ENCODE data around the gene NFATC1.

NFATC1 gene

DNA sequence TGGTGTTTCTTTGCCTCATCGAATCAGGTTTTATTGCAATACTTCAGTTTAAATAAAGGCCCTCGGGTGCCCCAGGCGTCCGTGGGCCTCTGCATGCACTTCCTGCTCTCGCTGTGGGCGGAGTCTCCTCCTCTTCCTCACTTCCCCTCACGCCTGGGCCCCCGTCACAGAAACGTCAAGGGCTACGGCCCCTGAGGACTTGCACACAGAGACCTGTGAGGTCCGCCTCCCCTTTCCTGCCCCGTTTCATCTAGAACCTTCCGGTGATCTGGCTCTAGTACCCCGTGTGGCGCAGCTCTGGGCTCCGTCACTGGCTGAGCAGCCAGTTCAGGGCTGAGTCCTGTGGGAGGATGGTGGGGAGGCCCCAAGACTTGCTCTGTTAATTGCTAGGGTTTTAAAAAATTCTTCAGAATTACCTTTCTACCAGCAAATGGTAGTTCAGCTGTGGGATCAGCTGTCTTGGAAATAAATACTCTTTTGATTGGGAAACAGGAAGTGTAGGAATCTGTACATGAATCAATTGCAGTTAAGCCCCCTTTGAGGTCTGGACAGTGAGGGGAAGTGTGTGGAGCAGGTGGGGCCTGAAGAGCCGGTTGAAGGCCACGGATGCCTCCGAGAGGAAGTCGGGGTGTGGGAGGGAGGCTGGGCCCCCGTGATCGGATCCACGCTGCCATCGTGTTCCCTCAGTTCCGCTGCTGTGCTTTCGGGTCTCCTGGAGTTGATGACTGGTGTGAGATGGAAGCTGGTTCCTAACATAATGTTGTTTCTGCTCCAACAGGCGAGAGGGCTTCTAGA lies 10.2 kb downstream of the NFATC1 start:
- DNase-seq = peak; percentile 92

DNA sequence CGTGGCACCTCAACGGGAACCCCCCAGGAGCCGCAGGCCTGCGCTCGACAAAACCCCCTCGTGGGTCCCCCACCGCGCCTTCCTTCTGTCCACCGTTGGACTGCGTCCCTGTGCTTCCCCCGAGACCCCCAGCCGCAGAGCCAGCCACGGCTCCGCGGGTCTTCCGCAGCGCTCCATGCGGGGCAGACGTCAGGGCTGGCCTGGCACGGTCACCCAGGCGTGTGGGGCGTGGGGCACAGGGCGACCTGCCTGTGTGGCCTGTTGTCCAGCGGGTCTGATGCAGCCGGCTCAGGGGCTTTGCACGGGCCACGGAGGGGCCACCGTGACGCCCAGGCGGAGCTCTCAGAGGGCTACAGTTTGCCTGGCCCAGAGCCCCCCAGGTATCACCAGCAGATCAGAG lies 11.0 kb downstream of the NFATC1 start:
- no peak for DNase-seq

DNA sequence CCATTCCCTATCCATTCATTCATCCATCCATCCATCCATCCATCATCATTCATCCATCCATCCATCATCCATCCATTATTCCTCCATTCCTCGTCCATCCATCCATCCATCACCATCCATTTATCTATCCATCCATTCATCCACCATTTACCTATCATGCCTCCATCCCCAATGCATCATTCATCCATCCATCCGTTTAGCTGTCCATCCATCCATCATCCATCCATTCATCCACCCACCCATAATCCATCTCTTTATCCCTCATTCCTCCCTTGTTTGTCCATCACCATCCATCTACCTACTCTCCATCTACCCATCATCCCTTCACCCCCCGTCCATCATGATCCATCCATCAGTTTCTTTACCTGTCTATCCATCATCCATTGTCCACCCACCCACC lies 13.6 kb downstream of the NFATC1 start:
- DNase-seq = no peak

DNA sequence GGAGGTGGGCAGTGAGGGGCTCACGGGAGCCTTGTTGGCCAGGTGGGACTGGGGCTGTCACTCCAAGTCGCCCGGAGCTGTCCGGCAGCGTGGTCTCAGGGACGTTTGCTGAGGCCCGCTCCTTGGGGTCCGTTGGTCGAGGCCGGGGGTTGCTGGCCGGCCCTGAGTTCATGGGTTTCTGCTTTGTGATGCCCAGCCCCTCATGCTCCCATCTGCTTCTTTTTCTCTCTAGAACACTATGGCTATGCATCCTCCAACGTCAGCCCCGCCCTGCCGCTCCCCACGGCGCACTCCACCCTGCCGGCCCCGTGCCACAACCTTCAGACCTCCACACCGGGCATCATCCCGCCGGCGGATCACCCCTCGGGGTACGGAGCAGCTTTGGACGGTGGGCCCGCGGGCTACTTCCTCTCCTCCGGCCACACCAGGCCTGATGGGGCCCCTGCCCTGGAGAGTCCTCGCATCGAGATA lies 14.5 kb downstream of the NFATC1 start:
- no peak for DNase-seq

DNA sequence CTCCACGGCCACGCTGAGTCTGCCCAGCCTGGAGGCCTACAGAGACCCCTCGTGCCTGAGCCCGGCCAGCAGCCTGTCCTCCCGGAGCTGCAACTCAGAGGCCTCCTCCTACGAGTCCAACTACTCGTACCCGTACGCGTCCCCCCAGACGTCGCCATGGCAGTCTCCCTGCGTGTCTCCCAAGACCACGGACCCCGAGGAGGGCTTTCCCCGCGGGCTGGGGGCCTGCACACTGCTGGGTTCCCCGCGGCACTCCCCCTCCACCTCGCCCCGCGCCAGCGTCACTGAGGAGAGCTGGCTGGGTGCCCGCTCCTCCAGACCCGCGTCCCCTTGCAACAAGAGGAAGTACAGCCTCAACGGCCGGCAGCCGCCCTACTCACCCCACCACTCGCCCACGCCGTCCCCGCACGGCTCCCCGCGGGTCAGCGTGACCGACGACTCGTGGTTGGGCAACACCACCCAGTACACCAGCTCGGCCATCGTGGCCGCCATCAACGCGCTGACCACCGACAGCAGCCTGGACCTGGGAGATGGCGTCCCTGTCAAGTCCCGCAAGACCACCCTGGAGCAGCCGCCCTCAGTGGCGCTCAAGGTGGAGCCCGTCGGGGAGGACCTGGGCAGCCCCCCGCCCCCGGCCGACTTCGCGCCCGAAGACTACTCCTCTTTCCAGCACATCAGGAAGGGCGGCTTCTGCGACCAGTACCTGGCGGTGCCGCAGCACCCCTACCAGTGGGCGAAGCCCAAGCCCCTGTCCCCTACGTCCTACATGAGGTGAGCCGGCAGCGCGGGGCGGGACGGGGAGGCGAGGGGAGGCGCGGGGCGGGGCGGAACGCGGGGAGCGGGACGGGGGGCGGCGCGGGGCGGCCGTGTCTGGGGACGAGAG lies 15.2 kb downstream of the NFATC1 start:
- DNase-seq = no peak

DNA sequence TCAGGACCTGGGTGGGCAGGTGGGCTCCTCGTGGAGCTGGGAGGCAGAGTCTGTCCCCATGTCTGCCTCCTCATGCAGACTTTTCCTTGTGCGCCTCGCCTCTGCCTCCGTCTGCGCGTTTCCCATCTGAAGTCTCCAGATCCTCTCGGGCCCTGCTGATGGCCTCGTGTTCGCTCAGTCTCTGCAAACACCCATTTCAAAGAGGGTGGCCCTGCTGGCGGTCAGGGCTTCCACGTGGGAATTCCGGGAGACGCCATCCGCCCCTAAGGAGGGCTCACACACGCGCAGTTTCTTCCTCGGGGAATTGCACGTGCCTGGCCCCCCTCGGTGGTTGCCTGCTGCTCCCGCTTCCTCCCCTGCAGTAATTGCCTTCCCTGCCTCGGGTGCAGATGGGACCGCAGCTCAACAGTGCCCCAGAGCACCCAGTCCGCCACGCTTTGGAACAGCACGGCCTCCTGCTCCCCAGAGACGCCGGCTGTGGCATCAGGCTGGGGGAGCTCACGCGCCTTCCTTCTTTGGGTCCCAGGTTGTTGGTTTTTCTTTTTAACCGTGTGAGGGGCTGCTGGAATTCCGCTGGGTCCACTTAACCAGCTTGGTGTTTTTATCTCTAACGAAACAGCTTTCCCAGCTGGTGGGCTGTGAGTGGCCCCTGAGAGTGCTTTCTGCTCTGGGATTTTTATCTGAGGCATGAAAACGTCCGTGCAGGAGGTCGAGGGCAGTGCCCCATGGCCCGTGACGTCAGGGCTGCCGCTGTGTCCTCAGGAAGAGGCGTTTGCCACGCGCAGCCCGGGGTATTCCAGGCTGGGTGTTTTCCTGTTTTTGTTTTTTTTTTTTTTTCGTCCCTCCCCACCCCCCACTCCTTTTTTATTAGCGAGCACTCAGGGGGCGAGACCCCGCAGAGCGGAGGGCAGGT lies 16.1 kb downstream of the NFATC1 start:
- DNase-seq = no peak

DNA sequence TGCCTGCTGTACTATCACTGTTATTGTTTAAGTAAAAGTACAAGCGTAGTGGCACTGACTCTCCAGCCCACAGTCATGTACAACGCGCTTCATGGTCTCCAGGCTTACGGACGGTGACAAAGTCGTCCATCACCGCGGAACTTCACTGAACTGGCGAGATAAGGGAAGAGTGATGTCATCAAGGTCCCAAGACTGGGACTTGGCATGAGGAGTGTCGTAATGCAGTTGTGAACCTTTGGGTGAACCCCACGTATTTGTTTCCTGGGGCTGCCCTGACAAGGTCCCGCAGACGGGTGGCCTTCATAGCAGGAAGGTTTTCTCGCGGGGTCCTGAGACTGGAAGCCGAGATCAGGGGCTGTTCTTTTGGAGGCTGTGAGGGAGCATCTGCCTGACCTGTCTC lies 17.3 kb downstream of the NFATC1 start:
- no peak for DNase-seq

DNA sequence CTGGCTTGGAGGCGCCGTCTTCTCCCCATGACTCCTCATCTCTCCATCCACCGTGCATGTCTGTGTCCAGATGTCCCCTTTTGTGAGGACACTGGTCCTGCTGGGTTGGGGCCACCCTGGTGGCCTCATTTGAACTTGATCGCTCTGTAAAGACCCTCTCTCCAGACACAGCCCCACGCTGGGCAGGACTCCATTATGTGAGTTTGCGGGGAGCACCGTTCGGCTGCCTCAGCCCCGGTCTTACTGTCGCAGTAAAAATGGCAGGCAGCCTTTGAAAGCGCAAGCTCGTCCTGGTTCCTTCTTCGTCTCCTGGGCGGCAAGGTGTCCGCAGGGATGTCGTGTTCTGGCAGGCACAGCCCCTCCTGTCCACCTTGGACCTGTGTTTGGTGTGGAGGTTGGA lies 17.7 kb downstream of the NFATC1 start:
- no peak for DNase-seq

DNA sequence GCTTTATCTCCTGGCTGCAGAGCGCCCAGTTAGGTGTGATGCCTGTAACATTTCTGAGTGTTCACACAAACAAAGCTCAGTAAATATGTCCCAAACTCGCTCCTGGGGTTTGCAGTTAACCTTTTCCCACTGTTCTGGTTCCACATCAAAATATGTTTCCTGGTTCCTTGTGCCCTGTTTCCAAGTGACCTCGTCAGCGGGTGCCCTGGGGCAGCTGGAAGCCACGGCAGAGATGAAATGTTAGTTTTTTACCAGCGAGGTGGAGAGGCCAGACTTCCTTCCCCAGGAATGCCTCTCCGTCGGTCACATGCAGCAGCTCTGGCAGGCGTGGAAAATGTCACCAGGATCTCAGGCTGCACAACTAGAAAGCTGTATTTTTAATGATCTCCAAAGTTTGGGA lies 18.2 kb downstream of the NFATC1 start:
- no peak for DNase-seq

DNA sequence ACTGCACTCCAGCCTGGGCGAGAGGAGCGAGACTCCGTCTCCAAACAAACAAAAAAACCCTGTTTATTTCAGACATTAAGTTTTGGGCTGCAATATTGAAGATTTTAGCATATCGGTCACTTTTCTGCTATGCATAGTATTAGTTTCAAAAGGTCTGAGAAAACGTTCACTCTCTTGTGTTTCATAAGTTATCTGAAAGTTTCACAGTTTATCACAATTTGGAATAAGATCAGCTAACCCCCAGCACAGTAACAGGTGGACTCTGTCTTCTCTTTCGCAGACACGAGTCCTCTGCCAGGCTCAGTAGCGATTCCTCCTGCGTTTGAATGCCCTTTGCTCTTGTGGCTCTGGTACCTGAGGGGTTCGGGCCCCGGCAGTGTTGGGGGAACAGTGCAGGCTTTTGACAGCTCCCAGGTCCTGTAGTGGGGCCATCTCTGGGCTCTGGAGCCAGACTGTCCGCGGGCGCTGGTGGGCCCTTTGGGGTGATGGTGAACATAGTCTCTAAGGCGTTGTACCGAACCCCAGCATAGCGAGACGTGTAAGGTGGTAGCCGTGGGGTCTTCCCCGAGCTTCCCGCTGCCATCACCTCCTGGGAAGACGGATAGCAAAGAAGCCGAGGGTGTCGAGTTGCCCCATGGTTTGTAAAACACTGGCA lies 20.4 kb downstream of the NFATC1 start:
- no peak for DNase-seq

DNA sequence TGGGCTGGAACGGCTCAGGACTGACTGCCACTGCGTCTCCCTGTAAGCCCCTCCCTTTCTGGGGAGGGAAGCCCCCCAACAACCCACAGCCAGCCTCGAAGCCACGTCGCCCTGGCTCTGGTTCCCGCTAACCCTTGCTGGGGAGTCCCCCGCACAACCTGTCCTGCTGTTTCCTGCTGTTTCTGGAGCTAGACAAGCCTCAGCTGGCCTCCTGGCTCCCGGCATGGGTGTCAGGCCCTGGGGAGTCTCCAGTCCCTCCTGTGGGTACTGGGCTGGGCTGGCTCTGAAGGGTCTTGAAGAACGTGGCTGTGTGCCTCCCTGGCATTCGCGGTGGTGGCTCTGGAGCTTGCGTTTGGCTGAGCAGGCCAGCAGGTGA lies 20.9 kb downstream of the NFATC1 start:
- DNase-seq = no peak

DNA sequence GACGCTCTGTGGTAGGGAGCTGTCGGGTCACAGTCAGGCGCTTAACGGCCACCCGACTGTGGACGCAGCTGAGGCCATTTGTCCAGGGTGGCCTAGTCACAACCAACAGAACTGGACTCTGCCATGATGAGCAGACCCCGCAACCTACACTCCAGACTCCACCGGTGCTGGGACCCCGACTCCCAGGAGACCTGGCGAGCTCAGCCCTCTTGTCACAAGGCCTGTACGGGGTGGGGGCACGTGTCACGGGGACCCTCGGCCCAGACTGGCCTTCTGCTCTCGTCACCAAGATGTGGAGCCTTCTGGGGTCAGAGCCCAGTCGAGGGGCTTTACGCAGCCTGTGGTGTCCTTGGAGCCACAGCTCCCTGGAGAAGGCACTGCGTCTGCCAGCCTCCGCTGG lies 22.5 kb downstream of the NFATC1 start:
- DNase-seq = no peak

DNA sequence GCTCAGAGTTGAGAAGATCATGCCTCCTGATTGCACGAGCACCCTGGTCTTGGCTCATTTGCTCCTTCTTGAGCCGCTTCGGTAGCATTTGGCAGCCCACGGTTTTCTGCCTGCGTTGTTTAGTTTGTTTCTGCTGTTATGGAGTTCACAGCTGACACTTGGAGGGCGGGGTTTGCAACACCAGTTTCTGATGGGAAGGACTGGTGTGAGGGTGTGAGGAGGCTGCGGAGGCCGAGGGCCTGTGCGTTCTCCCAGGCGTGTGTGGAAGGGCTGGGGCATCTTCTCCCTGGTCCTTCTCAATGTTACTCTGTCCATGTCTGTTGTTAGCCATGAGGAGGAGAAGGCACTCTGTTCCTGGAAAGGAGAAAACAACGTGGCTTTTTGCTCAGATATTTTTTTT lies 22.9 kb downstream of the NFATC1 start:
- DNase-seq = no peak

DNA sequence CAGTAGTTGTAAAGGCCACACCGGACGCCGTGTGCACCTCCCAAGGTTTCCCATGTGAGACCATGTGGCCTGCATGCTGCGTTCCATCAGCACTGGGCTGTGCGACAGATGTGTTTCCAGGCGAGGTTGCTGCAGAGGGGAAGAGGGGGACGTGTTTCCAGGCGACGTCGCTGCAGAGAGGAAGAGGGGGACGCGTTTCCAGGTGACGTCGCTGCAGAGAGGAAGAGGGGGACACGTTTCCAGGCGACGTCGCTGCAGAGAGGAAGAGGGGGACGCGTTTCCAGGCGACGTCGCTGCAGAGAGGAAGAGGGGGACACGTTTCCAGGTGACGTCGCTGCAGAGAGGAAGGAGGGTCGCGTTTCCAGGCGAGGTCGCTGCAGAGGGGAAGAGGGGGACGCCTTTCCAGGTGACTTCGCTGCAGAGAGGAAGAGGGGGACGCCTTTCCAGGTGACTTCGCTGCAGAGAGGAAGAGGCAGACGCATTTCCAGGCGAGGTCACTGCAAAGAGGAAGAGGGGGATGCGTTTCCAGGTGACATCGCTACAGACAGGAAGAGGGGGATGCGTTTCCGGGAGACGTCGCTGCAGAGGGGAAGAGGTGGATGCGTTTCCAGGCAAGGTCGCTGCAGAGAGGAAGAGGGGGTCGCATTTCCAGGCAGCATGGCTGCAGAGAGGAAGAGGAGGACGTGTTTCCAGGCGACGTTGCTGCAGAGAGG lies 24.5 kb downstream of the NFATC1 start:
- DNase-seq = no peak

DNA sequence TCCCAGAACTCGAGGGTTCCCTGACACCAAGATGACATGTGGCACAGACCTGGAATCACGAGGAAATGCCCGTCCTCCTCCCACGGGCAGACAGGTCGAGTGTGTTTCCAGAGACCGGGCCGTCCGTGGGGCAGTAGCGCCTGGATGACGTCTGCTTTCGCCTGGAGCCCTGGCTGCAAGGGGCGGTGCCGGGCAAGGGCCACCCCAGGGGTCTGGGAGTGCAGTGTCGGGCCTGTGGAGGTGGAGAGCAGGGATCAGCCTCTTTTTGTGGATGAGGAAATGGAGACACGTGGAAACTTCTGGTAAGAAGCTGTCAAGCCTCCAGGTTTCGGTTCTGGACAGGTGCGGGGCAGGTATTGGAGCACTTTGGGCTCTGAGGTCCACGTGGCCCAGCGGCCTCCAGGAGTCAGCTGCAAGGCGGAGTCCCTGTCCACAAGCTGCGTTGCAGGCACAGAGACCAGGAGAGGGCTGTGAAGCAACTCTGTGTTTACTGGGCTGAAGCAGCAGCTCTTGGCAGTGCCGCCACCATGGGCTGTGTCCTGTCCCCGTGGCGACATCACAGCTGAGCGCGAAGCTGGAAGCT lies 25.6 kb downstream of the NFATC1 start:
- DNase-seq = no peak

DNA sequence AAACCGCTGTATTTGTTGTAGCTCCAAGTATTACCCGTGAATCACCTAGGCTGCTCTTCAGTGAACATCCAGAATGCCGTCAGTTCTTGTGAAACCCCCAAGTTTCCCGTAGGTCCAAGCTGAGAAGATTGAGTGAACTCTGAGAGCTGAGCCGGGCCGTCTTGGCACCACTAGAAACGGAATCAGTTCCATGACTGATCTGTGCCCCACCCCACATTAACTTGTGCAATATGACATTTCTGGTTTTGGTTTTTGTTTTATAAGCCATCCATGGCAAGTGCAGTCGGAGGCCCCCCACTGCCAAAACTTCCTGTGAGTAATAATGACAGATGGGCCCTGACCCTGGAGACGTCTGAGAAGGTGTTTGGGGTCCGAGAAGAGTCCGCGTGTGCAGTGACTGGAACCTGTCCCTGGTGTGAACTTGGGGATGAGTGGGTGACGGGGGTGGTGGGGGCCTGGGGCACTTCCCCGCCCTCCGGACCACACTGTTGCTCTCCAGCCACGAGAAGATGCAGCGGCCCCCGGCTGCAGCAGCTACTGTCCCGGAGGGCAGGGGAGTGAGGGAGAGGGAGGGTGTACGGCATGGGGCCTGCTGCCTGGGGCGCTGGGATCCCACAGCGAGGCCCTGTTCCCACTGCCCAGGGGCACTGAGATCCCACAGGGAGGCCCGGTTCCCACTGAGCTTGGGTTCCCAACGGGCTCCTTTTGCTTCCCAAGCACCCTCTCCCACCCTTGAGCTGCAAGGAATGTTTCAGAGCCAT lies 26.5 kb downstream of the NFATC1 start:
- no peak for DNase-seq

DNA sequence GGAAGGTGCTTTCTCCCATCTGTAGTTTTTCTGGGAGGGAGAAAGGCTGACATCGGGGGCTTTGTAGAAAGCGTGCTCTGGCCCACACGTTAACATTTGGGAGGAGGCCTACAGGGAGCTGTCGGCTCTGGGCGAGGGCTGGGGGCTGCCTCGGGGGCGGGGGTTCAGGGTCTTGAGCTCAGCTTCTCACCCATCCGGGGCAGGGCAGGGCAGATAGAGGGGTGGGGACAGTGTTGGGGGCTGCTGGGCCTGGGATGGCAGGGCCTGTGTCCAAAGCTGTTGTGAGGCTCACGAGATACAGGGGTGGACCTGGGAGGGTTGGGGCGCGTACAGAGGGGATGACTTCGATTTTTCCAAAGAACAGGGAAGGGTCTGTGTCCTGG lies 27.0 kb downstream of the NFATC1 start:
- DNase-seq = no peak

DNA sequence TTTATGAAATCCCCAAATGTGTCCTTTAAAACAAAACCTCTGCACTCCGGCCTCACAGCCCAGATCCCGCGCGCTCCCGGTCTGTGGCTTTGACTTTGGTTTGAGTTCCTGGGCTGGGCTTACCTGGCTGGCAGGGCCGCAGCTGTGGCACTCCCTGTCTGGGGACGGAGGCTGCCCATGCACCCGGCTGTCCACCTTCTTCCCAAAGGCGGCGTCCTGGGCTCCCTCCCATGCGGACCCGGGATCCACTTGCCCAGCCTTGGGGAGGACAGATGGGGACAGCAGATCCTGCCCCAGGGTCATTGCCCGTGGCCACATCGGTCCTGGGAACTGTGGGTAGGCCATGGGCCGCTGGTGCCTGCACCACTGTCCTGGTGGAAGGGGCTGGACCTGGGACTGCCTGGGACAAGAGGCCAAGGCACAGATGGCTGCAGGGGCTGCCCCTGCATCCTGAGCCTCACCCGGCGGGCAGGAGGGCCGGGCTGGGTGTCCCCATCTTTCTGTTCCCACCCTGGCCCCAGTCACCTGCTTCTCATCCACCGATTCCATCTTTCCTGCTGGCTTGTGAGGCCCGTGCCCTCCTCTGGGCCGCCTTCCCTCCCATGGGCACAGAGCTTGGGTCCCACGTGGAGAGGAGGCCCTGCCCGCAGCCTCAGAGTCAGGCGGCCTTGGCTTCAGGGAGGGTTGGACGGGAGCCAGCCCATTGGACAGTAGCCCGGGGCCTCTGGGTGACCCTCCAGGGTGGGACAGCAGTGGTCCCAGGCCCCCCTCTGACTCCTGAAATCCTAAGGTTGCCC lies 27.7 kb downstream of the NFATC1 start:
- no peak for DNase-seq

DNA sequence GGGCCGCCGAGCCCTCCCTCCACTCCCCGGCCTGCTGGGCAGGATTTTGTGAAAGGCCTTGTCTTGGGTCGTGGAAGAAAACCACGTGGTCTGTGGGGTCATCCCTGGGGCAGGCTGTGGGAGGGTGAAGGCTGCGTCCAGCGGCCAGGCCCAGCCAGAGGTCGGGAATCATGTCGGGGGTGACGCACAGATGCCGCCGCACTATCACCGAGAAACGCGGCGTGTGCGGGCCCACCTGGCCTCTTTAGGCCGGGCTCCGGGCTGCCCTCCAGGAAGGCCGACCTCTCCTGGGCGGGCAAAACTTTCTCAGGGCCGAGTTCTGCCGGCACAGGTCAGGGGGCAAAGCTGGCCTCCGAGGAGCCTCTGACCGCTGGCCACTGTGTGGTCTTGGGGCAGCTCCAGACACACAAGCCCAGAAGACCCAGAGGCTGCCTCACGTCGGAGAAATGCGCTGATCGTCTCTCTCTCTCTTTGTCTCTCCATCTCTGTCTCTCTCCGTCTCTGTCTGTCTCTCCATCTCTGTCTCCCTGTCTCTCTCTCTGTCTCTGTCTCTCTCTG lies 28.4 kb downstream of the NFATC1 start:
- DNase-seq = no peak
